MCF 10A (cell line): Measurements from ENCODE around the gene RLF. TPM values are rescaled to one million over a fixed set of nuclear protein-coding genes. Genes with fewer than 3 reads are reported as not detected.
"Not testable (repeated sequence)": the region's sequence is repeated elsewhere in the genome, so short reads cannot be mapped to it uniquely, and the experiment has no call there.

ENCODE experiments used
- BruUV-seq: library from RNA; stranded (reverse); fragments of 400-500 nt; replicated peaks from 2 replicates; lab custom pipeline; 2021; lab: Mats Ljungman, UMichigan
- CTCF ChIA-PET: fragments of 300-600 bp; sonication (Branson Sonifier 250); formaldehyde crosslinking; extraction: SDS; loops from one replicate; lab custom pipeline; 2021; ENCODE audit warnings: antibody characterized with exemption, inconsistent platforms; lab: Yijun Ruan, JAX
- POLR2A ChIA-PET: fragments of 300-600, 350-650 bp; sonication (Branson Sonifier 250); formaldehyde crosslinking; extraction: SDS; loops from one replicate; lab custom pipeline; 2020; ENCODE audit warnings: antibody characterized with exemption, inconsistent platforms; lab: Yijun Ruan, JAX
- DNase-seq: peaks from one replicate; pipeline ENCODE4 v3.0.0-alpha.2; 2018; ENCODE audit not compliant: unreplicated experiment
- H3K27ac Mint-ChIP-seq: one replicate; pipeline ENCODE4 v1.8.0; 2022; ENCODE audit warnings: mild to moderate bottlenecking, low read depth, mixed read lengths; ENCODE audit not compliant: unreplicated experiment
- H3K27me3 Mint-ChIP-seq: one replicate; pipeline ENCODE4 v1.8.0; 2022; ENCODE audit warnings: mixed read lengths; ENCODE audit not compliant: insufficient read depth, unreplicated experiment
- H3K36me3 Mint-ChIP-seq: one replicate; pipeline ENCODE4 v1.8.0; 2022; ENCODE audit warnings: mild to moderate bottlenecking, moderate library complexity, mixed read lengths; ENCODE audit not compliant: insufficient read depth, unreplicated experiment
- H3K4me1 Mint-ChIP-seq: one replicate; pipeline ENCODE4 v1.8.0; 2022; ENCODE audit warnings: mixed read lengths; ENCODE audit not compliant: insufficient read depth, unreplicated experiment
- H3K4me3 Mint-ChIP-seq: one replicate; pipeline ENCODE4 v1.8.0; 2022; ENCODE audit warnings: mild to moderate bottlenecking, moderate library complexity, mixed read lengths; ENCODE audit not compliant: unreplicated experiment
- H3K9me3 Mint-ChIP-seq: one replicate; pipeline ENCODE4 v1.8.0; 2022; ENCODE audit warnings: mixed read lengths; ENCODE audit not compliant: unreplicated experiment
- intact Hi-C: fragments of 100-400 bp; cut with micrococcal nuclease; formaldehyde crosslinking; loops from 2 replicates; pipeline ENCODE4 v1.14.1; 2022
- total RNA-seq: library from RNA; stranded (reverse); gene quantifications from 2 replicates; pipeline ENCODE4 v1.2.3, GENCODE V29; 2022
- TF ChIP-seq, protein P1 (sequence below): fragments of 200-600 bp; IDR thresholded peaks from one replicate; pipeline ENCODE4 v1.8.0; 2022; ENCODE audit warnings: antibody characterized with exemption, mild to moderate bottlenecking; ENCODE audit not compliant: unreplicated experiment

RLF gene
- total RNA-seq, 1 experiment from 2014 or later: 8.8 TPM

DNA sequence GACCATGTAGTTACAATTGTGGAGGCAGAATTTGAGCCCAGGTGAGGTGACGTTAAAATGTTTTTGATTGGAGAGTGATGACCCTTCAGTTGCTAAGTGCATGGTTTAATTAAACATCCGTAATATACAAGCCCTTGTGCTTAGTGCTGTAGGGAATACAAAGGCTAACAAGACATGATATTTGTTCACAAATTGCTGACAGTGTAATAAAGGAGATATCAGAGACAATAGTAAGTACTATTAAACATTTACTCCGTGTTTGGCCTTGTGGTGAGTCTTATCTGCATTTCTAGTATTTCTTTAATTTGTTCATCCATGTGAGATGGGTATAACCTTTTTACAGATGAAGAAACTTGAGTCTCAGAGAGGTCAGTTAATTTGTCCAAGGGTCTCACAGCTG lies 37.9 kb downstream of the RLF start:
- H3K4me3 Mint-ChIP-seq: no peak overlapping the region
- BruUV-seq: no TSS peak
- H3K27me3 Mint-ChIP-seq: no peaks in the 10 kb centered on the region
- ChIA-PET POLR2A (no interaction called here), CTCF (interaction anchor here (0.8 kb wide), 1 partner anchor 56 kb away, joined by 3 read pairs; no protein-coding TSS in a partner anchor)
- H3K36me3 Mint-ChIP-seq: peaks cover 12% of the 10 kb centered on the region
- DNase-seq: no peak
- no peak overlapping the region for H3K27ac Mint-ChIP-seq
- intact Hi-C loops: no loop called here
- no peaks in the 10 kb centered on the region for H3K4me1 Mint-ChIP-seq
- H3K9me3 Mint-ChIP-seq: no peaks in the 10 kb centered on the region
- TF ChIP-seq, protein P1, sequence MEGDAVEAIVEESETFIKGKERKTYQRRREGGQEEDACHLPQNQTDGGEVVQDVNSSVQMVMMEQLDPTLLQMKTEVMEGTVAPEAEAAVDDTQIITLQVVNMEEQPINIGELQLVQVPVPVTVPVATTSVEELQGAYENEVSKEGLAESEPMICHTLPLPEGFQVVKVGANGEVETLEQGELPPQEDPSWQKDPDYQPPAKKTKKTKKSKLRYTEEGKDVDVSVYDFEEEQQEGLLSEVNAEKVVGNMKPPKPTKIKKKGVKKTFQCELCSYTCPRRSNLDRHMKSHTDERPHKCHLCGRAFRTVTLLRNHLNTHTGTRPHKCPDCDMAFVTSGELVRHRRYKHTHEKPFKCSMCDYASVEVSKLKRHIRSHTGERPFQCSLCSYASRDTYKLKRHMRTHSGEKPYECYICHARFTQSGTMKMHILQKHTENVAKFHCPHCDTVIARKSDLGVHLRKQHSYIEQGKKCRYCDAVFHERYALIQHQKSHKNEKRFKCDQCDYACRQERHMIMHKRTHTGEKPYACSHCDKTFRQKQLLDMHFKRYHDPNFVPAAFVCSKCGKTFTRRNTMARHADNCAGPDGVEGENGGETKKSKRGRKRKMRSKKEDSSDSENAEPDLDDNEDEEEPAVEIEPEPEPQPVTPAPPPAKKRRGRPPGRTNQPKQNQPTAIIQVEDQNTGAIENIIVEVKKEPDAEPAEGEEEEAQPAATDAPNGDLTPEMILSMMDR: no peak

- H3K4me3 Mint-ChIP-seq: no peak overlapping the region
- POLR2A ChIA-PET: interaction anchor here (1.3 kb wide), 1 partner anchor 9 kb away, joined by 3 read pairs; no protein-coding TSS in a partner anchor
- H3K9me3 Mint-ChIP-seq: no peaks in the 10 kb centered on the region
- H3K36me3 Mint-ChIP-seq: peaks cover 34% of the 10 kb centered on the region
- no peak for DNase-seq
- no TSS peak for BruUV-seq
- no peaks in the 10 kb centered on the region for H3K4me1 Mint-ChIP-seq
- no peak overlapping the region for H3K27ac Mint-ChIP-seq
- H3K27me3 Mint-ChIP-seq: no peaks in the 10 kb centered on the region
- CTCF ChIA-PET: interaction anchor here (0.6 to 0.7 kb wide), 2 partner anchors 101 to 112 kb away, joined by 3 read pairs; no protein-coding TSS in a partner anchor
- intact Hi-C loops: no loop called here
- TF ChIP-seq, protein P1: no peak
Observed at GRCh38 chr1:40204856-40205255, 43.7 kb downstream of the RLF start.

- peaks cover 21% of the 10 kb centered on the region for H3K36me3 Mint-ChIP-seq
- H3K27ac Mint-ChIP-seq: no peak overlapping the region
- no peaks in the 10 kb centered on the region for H3K9me3 Mint-ChIP-seq
- H3K4me3 Mint-ChIP-seq: no peak overlapping the region
- peaks cover 5% of the 10 kb centered on the region for H3K4me1 Mint-ChIP-seq
- TF ChIP-seq, protein P1: no peak
- BruUV-seq: no TSS peak
- ChIA-PET CTCF (interaction anchor here (0.6 to 0.9 kb wide), 3 partner anchors 9 to 125 kb away, joined by 3 read pairs; no protein-coding TSS in a partner anchor), POLR2A (interaction anchor here (0.6 kb wide), 1 partner anchor 31 kb away, joined by 3 read pairs; no protein-coding TSS in a partner anchor)
- H3K27me3 Mint-ChIP-seq: no peaks in the 10 kb centered on the region
- intact Hi-C loops: no loop called here
- DNase-seq: no peak
Observed at GRCh38 chr1:40210511-40211204, 49.5 kb downstream of the RLF start.

GRCh38 chr1:40218333-40218732 lies 57.1 kb downstream of the RLF start:
- TF ChIP-seq, protein P1: no peak
- Mint-ChIP-seq H3K36me3 (peaks cover 10% of the 10 kb centered on the region), H3K27ac (no peak overlapping the region), H3K9me3 (no peaks in the 10 kb centered on the region), H3K4me1 (no peaks in the 10 kb centered on the region), H3K4me3 (no peak overlapping the region), H3K27me3 (no peaks in the 10 kb centered on the region)
- no TSS peak for BruUV-seq
- POLR2A ChIA-PET: interaction anchor here (1.1 kb wide), 1 partner anchor 120 kb away, joined by 3 read pairs; no protein-coding TSS in a partner anchor
- CTCF ChIA-PET: interaction anchor here (0.6 to 1.5 kb wide), 2 partner anchors 56 to 74 kb away, joined by 4 to 7 read pairs; no protein-coding TSS in a partner anchor
- intact Hi-C loops: no loop called here
- no peak for DNase-seq

DNA sequence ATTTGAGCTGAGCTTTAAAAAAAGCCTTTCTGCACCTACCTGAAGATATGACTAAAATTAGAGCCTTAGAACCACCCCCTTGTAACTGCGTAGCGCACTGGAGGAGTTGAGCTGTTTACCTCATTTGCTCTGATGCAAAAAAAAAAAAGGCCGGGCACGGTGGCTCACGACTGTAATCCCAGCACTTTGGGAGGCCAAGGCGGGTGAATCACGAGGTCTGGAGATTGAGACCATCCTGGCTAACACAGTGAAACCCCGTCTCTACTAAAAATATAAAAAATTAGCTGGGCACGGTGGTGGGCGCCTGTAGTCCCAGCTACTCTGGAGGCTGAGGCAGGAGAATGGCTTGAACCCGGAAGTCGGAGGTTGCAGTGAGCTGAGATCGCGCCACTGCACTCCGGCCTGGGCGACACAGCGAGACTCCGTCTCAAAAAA lies 60.3 kb downstream of the RLF start:
- H3K36me3 Mint-ChIP-seq: peaks cover 11% of the 10 kb centered on the region
- intact Hi-C loops, H3K27ac Mint-ChIP-seq, H3K4me1 Mint-ChIP-seq, H3K4me3 Mint-ChIP-seq, DNase-seq, BruUV-seq, H3K27me3 Mint-ChIP-seq, H3K9me3 Mint-ChIP-seq: not testable (repeated sequence)
- ChIA-PET CTCF (interaction anchor here (0.7 to 1.0 kb wide), 2 partner anchors 69 to 628 kb away, joined by 3 read pairs; no protein-coding TSS in a partner anchor), POLR2A (interaction anchor here (0.6 to 1.0 kb wide), 2 partner anchors 18 to 36 kb away, joined by 3 read pairs; partner anchors contain the start of gene ZMPSTE24)
